Testis (tissue), 3 donors: ENCODE measurements around the gene CTNNA2. TPM values are rescaled to one million over a fixed set of nuclear protein-coding genes. Genes with fewer than 3 reads are reported as not detected.

Source experiments
- DNase-seq: peaks from one replicate; pipeline ENCODE4 v3.0.0-alpha.2; 2019
- H3K27ac ChIP-seq, 2 donors: fragments of 200-600 bp; sonication (generic); one replicate each; pipeline ENCODE4 v1.5.1; 2019
- H3K27me3 ChIP-seq: fragments of 200-600 bp; sonication (generic); one replicate; pipeline ENCODE4 v1.5.1; 2019
- H3K36me3 ChIP-seq: fragments of 200-600 bp; sonication (generic); one replicate; pipeline ENCODE4 v1.5.1; 2017; ENCODE audit warnings: low read depth; ENCODE audit errors: missing control alignments
- H3K4me1 ChIP-seq: fragments of 200-600 bp; sonication (generic); one replicate; pipeline ENCODE4 v1.5.1; 2019
- H3K4me3 ChIP-seq, 2 donors: fragments of 200-600 bp; sonication (generic); one replicate each; pipeline ENCODE4 v1.5.1; 2017 to 2019
- H3K9me3 ChIP-seq: fragments of 200-600 bp; sonication (generic); one replicate; pipeline ENCODE4 v1.5.1; 2017
- CTCF ChIP-seq, 3 experiments: fragments of 450-650 bp in 2 of 3; fragments of 200-600 bp in 1 of 3; sonication (generic) in 1 of 3; IDR thresholded peaks; one replicate each; pipeline ENCODE4 v1.5.1; 2016 to 2019; ENCODE audit warnings: antibody characterized with exemption in 3 of 3, mild to moderate bottlenecking in 2 of 3, moderate library complexity in 1 of 3
- POLR2A ChIP-seq: fragments of 450-650 bp; IDR thresholded peaks from one replicate; pipeline ENCODE4 v1.6.1; 2017; ENCODE audit warnings: antibody characterized with exemption, mild to moderate bottlenecking, moderate library complexity
- WGBS, 2 donors: methylation state at CpG; one replicate each; pipeline ENCODE4 v1.1.5; 2018; 5-methylcytosine and 5-hydroxymethylcytosine counted together
- intact Hi-C: fragments of 100-400 bp; cut with DNase I; formaldehyde crosslinking; loops from one replicate; pipeline ENCODE4 v1.15.1; 2023; ENCODE audit warnings: low total_unique reads
- polyA plus RNA-seq: library from polyadenylated mRNA; stranded (reverse); fragments of 350-450 nt; fragmentation: Illumina TruSeq; extraction: RNeasy Lipid Tissue Mini Kit (QIAGEN cat#74804); gene quantifications from one replicate; pipeline ENCODE4 v1.2.3, GENCODE V29; 2014; ENCODE audit warnings: low read depth, low replicate concordance; ENCODE audit not compliant: insufficient read depth
- total RNA-seq, 2 donors: library from RNA; depleted of rRNA; stranded (reverse); fragments of >200 nt; gene quantifications; one replicate each; pipeline ENCODE4 v1.2.3, GENCODE V29; 2016

Gene CTNNA2
- total and polyA plus RNA-seq, 3 donors from 2014 or later, result 36.8 to 44.5 (median 43.4) TPM

GRCh38 chr2:80153151-80153550 lies 640.3 kb downstream of the CTNNA2 start:
- intact Hi-C loops, result no loop called here
- no peak for TF ChIP-seq POLR2A
- no peak for TF ChIP-seq CTCF (IDR thresholded peaks at IDR 0.05)
- DNase-seq, result no peak
- H3K27me3 ChIP-seq, result no peaks in the 10 kb centered on the region
- no peak overlapping the region for H3K4me3 ChIP-seq
- H3K36me3 ChIP-seq, result no peaks in the 10 kb centered on the region
- 94% methylated on average over 4 of the region's 4 CpGs for WGBS, 2 donors
- H3K27ac ChIP-seq, result no peak overlapping the region
- H3K4me1 ChIP-seq, result no peaks in the 10 kb centered on the region
- H3K9me3 ChIP-seq, result no peaks in the 10 kb centered on the region

- Histone ChIP-seq H3K9me3 (no peaks in the 10 kb centered on the region), H3K4me1 (no peaks in the 10 kb centered on the region), H3K36me3 (no peaks in the 10 kb centered on the region), H3K27me3 (no peaks in the 10 kb centered on the region), H3K4me3 (no peak overlapping the region), H3K27ac (no peak overlapping the region)
- intact Hi-C loops, result no loop called here
- TF ChIP-seq CTCF (IDR thresholded peaks at IDR 0.05), result no peak
- no peak for DNase-seq
Measured at GRCh38 chr2:80153768-80154167, 640.9 kb downstream of the CTNNA2 start.

GRCh38 chr2:80154231-80154915 lies 641.5 kb downstream of the CTNNA2 start:
- intact Hi-C loops, result no loop called here
- Histone ChIP-seq H3K4me3 (no peak overlapping the region), H3K9me3 (no peaks in the 10 kb centered on the region), H3K27ac (no peak overlapping the region), H3K27me3 (no peaks in the 10 kb centered on the region), H3K36me3 (no peaks in the 10 kb centered on the region), H3K4me1 (no peaks in the 10 kb centered on the region)
- WGBS, 2 donors, result 82 to 83% methylated on average over 7 of the region's 7 CpGs
- no peak for DNase-seq
- TF ChIP-seq CTCF (IDR thresholded peaks at IDR 0.05), result no peak
- no peak for TF ChIP-seq POLR2A

GRCh38 chr2:80164375-80164774 lies 651.5 kb downstream of the CTNNA2 start:
- DNase-seq, result no peak
- Histone ChIP-seq H3K36me3 (no peaks in the 10 kb centered on the region), H3K27me3 (no peaks in the 10 kb centered on the region), H3K4me3 (no peak overlapping the region), H3K9me3 (no peaks in the 10 kb centered on the region), H3K4me1 (no peaks in the 10 kb centered on the region), H3K27ac (no peak overlapping the region)
- WGBS, 2 donors, result 65 to 77% methylated on average over 1 of the region's 1 CpG
- intact Hi-C loops, result no loop called here
- TF ChIP-seq CTCF (IDR thresholded peaks at IDR 0.05) (no peak), POLR2A (no peak)

- H3K27me3 ChIP-seq, result no peaks in the 10 kb centered on the region
- intact Hi-C loops, result no loop called here
- H3K4me1 ChIP-seq, result no peaks in the 10 kb centered on the region
- TF ChIP-seq POLR2A (no peak), CTCF (IDR thresholded peaks at IDR 0.05) (no peak)
- no peak for DNase-seq
- H3K9me3 ChIP-seq, result no peaks in the 10 kb centered on the region
- WGBS, 2 donors, result 60 to 66% methylated on average over 3 of the region's 3 CpGs
- H3K27ac ChIP-seq, result no peak overlapping the region
- no peaks in the 10 kb centered on the region for H3K36me3 ChIP-seq
- H3K4me3 ChIP-seq, result no peak overlapping the region
Measured at GRCh38 chr2:80166483-80167171, 653.8 kb downstream of the CTNNA2 start.
